Ovary (tissue), 9 donors: ENCODE data around the gene CABCOCO1. TPM values are rescaled to one million over a fixed set of nuclear protein-coding genes. Genes with fewer than 3 reads are reported as not detected.

Experiments used
- DNase-seq, 5 donors: peaks; one replicate each; pipeline ENCODE4 v3.0.0-alpha.2; 2019 to 2020
- H3K27ac ChIP-seq, 2 donors: fragments of 200-600 bp; one replicate each; pipeline versions ENCODE4 v1.5.1 to v1.8.0; 2019 to 2022
- H3K27me3 ChIP-seq: fragments of 200-600 bp; one replicate; pipeline ENCODE4 v1.8.0; 2022
- H3K36me3 ChIP-seq: fragments of 200-600 bp; sonication (generic); one replicate; pipeline ENCODE4 v1.5.1; 2019
- H3K4me1 ChIP-seq: one replicate; pipeline ENCODE4 v1.8.1; 2013; ENCODE audit warnings: mild to moderate bottlenecking, moderate library complexity; ENCODE audit not compliant: insufficient read depth
- H3K4me3 ChIP-seq: fragments of 200-600 bp; sonication (generic); one replicate; pipeline ENCODE4 v1.5.1; 2017
- H3K9me3 ChIP-seq, 2 donors: fragments of 200-600 bp in 1 of 2; sonication (generic) in 1 of 2; one replicate each; pipeline versions ENCODE4 v1.5.1 to v1.8.1; 2013 to 2019; ENCODE audit warnings: mild to moderate bottlenecking in 1 of 2, moderate library complexity in 1 of 2
- EP300 ChIP-seq: sonication (generic); formaldehyde crosslinking; IDR thresholded peaks from one replicate; pipeline ENCODE4 v1.6.1; 2017; ENCODE audit warnings: antibody characterized with exemption
- POLR2A ChIP-seq: fragments of 450-650 bp; IDR thresholded peaks from one replicate; pipeline ENCODE4 v1.6.1; 2017; ENCODE audit warnings: antibody characterized with exemption, mild to moderate bottlenecking, moderate library complexity
- WGBS, 3 donors: extraction: QIAGEN DNeasy Blood & Tissue Kit in 1 of 3; methylation state at CpG; one replicate each; pipeline versions ENCODE4 v1.1.5 to v1.1.7; 2013 to 2017; 5-methylcytosine and 5-hydroxymethylcytosine counted together
- intact Hi-C, 4 donors: fragments of 100-400 bp; cut with DNase I; formaldehyde crosslinking; loops; one replicate each; pipeline versions ENCODE4 v1.11.0 to v1.15.1; 2022 to 2023
- polyA plus RNA-seq, 2 donors: library from polyadenylated mRNA; stranded (reverse); fragments of 200-250 nt in 1 of 2; fragments of 350-450 nt in 1 of 2; fragmentation: Illumina TruSeq in 1 of 2; extraction: RNeasy Lipid Tissue Mini Kit (QIAGEN cat#74804) in 1 of 2; gene quantifications; one replicate each; pipeline ENCODE4 v1.2.3, GENCODE V29; 2013 to 2014
- total RNA-seq, 7 donors: library from RNA; depleted of rRNA in 2 of 7; stranded (reverse); fragments of >200 nt in 2 of 7; fragmentation: NEBNext Ultra II Directional in 3 of 7; extraction: Animal tissue kit (Norgen Biotek cat#: 25700) in 3 of 7; gene quantifications; one replicate each; pipeline versions ENCODE4 v1.1.0 to v1.2.4, GENCODE V29; 2016 to 2023
- TF ChIP-seq, protein P1 (sequence below), 3 donors: fragments of 450-650 bp in 2 of 3; fragments of 200-600 bp in 1 of 3; IDR thresholded peaks; one replicate each; pipeline versions ENCODE4 v1.5.1 to v1.8.0; 2016 to 2022; ENCODE audit warnings: antibody characterized with exemption in 3 of 3, mild to moderate bottlenecking in 1 of 3
- donor health status: DM: no; HTN: no; CAD: no; lungs with moderate emphysema.
- donor health status: DM: no; HTN: no; CAD: no.
- donor health status: Bipolar disorder and iron deficiency.
- donor health status: DM: yes; HTN: yes; CAD: no.
- donor health status: DM: no; HTN: no; CAD: no.
- donor health status: DM: yes; HTN: yes; CAD: no.

CABCOCO1 gene
- total and polyA plus RNA-seq, 9 donors = 0.15 to 10.1 (median 0.55) TPM

DNA sequence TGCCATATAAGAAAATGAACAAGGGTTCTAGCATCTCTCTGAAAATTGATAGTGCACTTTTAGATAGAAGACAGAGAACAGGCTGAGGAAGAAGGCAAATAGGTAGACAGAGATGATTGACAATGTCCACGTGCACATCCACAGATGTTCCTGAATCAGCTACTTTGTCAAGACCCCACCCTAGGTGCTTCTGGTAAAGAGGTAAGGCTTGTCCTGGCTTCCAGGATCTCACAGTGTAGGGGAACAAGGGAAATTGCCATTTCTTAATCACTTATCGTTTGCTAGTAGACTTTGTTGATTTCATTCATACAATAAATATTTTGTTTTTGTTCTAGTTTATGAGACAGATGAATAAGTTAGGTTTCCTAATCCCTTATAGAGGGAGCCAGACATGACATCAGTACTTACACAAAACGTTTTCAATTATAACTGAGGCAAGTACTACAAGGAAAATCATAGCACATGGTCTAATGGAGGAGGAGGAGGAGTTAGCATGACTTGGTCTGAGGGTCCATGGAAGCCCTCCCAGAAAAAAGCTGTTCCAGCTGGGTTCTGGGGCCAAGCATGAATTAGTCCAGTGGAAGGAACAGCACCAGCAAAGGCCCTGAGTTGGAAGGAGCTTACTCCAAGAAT is 122.9 kb downstream of the CABCOCO1 start:
- no peaks in the 10 kb centered on the region for H3K36me3 ChIP-seq
- intact Hi-C loops = no loop called here
- 73 to 85% (median 74%) methylated on average over 3 of the region's 3 CpGs for WGBS, 3 donors
- no peaks in the 10 kb centered on the region for H3K27me3 ChIP-seq
- no peak for DNase-seq
- no peak overlapping the region for H3K27ac ChIP-seq
- no peaks in the 10 kb centered on the region for H3K9me3 ChIP-seq
- TF ChIP-seq POLR2A (no peak), EP300 (no peak)
- peaks cover 3% of the 10 kb centered on the region for H3K4me1 ChIP-seq
- no peak overlapping the region for H3K4me3 ChIP-seq

DNA sequence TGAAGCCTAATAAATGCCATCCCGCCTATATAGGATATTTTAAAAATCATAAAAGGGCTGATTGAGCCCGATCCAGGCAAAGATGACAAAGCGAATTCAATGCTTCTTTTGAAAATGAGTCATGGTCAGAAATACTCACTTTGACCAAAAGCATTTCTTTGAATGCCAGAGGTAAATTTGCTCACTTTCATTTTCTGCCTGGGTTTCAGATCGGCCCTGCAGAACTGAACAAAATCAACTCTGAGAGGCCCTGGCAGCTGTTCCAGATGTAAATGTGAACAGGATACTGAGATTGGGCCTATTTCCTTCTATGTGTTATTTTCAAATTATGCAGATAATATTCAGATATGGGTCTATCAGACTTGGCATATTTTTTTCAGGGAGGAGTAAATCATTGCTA is 124.0 kb downstream of the CABCOCO1 start:
- Histone ChIP-seq H3K27ac (peak overlapping the region; percentile 11 to 19), H3K36me3 (no peaks in the 10 kb centered on the region), H3K4me1 (peaks cover 4% of the 10 kb centered on the region), H3K9me3 (no peaks in the 10 kb centered on the region), H3K27me3 (no peaks in the 10 kb centered on the region), H3K4me3 (no peak overlapping the region)
- intact Hi-C loops = no loop called here
- TF ChIP-seq EP300 (no peak), POLR2A (no peak)
- TF ChIP-seq, protein P1, sequence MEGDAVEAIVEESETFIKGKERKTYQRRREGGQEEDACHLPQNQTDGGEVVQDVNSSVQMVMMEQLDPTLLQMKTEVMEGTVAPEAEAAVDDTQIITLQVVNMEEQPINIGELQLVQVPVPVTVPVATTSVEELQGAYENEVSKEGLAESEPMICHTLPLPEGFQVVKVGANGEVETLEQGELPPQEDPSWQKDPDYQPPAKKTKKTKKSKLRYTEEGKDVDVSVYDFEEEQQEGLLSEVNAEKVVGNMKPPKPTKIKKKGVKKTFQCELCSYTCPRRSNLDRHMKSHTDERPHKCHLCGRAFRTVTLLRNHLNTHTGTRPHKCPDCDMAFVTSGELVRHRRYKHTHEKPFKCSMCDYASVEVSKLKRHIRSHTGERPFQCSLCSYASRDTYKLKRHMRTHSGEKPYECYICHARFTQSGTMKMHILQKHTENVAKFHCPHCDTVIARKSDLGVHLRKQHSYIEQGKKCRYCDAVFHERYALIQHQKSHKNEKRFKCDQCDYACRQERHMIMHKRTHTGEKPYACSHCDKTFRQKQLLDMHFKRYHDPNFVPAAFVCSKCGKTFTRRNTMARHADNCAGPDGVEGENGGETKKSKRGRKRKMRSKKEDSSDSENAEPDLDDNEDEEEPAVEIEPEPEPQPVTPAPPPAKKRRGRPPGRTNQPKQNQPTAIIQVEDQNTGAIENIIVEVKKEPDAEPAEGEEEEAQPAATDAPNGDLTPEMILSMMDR (IDR thresholded peaks at IDR 0.05) = no peak
- DNase-seq = peak in 3 of 5 donors; percentile 18 to 24 (median 20)
- WGBS, 3 donors = 4 to 14% (median 13%) methylated on average over 4 of the region's 4 CpGs

DNA sequence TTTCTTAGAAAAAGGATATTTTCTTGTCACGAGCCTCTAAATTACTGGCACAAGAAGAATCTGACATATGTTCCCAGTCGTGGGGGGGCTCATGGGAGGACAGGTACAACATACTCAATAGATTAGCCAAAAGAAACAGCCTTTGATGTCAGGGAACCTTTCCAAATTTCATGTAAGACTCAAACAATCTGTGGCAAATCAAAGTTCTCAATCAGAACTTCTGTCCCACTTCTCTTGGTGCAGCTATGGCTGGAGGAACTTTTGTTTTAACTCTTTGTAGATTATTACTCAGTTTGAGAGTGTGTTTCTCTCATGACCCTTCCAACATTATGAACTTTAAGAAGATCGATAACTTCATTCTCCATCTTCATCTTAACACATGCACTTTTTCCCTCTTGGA is 124.4 kb downstream of the CABCOCO1 start:
- Histone ChIP-seq H3K4me3 (no peak overlapping the region), H3K27me3 (no peaks in the 10 kb centered on the region), H3K4me1 (peaks cover 4% of the 10 kb centered on the region), H3K9me3 (no peaks in the 10 kb centered on the region), H3K36me3 (no peaks in the 10 kb centered on the region), H3K27ac (peak overlapping the region; percentile 11 to 19)
- 11 to 19% (median 15%) methylated on average over 3 of the region's 3 CpGs for WGBS, 3 donors
- DNase-seq = no peak
- intact Hi-C loops = no loop called here
- no peak for TF ChIP-seq EP300
- TF ChIP-seq, protein P1 (IDR thresholded peaks at IDR 0.05) = no peak
- TF ChIP-seq POLR2A = no peak

DNA sequence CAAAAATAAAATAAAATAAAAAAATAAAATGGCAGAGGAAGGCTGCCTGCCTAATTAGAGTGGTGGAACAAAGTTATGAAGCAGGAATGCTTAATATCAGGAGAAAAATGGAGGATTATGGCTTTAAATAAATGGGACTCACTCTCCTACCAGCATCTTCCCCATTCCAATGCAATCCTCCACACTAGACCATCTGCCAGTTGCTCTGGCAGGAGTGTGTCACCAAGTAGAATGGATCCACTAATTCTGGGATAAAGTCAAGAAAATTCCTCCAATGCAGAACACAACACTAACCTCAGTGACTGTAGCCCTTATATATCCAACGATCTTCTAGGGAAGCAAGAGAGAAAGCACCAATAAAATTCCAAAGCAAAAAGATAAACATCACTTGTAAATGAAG is 126.3 kb downstream of the CABCOCO1 start:
- intact Hi-C loops = no loop called here
- Histone ChIP-seq H3K27me3 (no peaks in the 10 kb centered on the region), H3K4me3 (no peak overlapping the region), H3K36me3 (no peaks in the 10 kb centered on the region), H3K9me3 (no peaks in the 10 kb centered on the region), H3K27ac (no peak overlapping the region), H3K4me1 (peaks cover 5% of the 10 kb centered on the region)
- DNase-seq = no peak
- TF ChIP-seq, protein P1 (IDR thresholded peaks at IDR 0.05) = no peak
- TF ChIP-seq POLR2A (no peak), EP300 (no peak)
- WGBS, 3 donors = 84 to 95% (median 93%) methylated on average over 1 of the region's 1 CpG

DNA sequence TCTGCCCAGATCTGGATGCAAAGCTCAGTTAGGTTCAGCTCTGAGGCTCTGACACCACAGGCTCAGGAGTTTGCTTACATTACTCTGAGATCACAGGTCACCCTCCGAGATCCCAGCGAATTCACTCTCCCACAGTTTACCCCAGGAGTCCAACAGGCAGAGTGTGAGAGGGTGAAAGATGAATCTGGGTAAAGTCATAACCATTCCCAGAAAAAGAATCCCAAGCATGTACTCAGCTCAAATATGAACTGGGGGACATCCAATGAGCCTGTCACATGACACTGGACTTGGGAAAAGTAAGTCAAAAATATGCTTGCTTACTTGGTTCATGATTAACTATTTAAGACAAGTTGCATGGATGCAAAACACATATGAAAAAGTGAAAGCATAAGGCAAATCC is 128.5 kb downstream of the CABCOCO1 start:
- 11 to 26% (median 11%) methylated on average over 2 of the region's 2 CpGs for WGBS, 3 donors
- Histone ChIP-seq H3K9me3 (no peaks in the 10 kb centered on the region), H3K4me1 (peaks cover 6% of the 10 kb centered on the region), H3K4me3 (no peak overlapping the region), H3K36me3 (no peaks in the 10 kb centered on the region), H3K27me3 (no peaks in the 10 kb centered on the region), H3K27ac (no peak overlapping the region)
- no peak for TF ChIP-seq POLR2A
- TF ChIP-seq, protein P1 (IDR thresholded peaks at IDR 0.05) = no peak
- no peak for TF ChIP-seq EP300
- DNase-seq = no peak
- intact Hi-C loops = no loop called here
